ENCODE measurements around the gene MARF1. TPM values are rescaled to one million over a fixed set of nuclear protein-coding genes. Genes with fewer than 3 reads are reported as not detected.
"Not testable (repeated sequence)": the region's sequence is repeated elsewhere in the genome, so short reads cannot be mapped to it uniquely, and the experiment has no call there.

The MARF1 gene
- polyA plus RNA-seq, 1 donor = 41.6 TPM

DNA sequence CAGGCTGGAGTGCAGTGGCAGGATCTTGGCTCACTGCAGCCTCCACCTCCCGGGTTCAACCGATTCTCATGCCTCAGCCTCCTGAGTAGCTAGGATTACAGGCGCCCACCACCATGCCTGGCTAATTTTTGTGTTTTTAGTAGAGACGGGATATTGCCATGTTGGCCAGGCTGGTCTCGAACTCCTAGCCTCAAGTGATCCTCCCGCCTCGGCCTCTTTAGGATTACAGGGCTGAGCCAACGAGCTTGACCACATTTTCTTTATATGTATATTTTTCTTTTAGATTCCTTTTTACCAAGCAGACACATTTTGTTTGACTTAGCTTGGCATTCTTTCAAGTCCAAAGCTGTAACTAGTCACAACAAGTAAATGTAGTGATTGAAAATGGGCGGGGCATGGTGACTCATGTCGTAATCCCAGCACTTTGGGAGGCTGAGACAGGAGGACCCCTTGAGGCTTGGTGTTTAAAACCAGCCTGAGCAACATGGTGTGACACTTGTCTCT lies 2.1 kb upstream of the MARF1 start:
- not testable (repeated sequence) for H3K4me3 ChIP-seq (ENCODE audit: low read length); H3K27me3 ChIP-seq (ENCODE audit: control insufficient read depth, insufficient read depth, low read length); H3K36me3 ChIP-seq (ENCODE audit: control insufficient read depth, insufficient read depth, low read length); H3K27ac ChIP-seq (ENCODE audit: low read length); H3K9me3 ChIP-seq (ENCODE audit: control insufficient read depth, low read depth, low read length)
- peak in 1 of 2 donors; percentile 7 for DNase-seq
- WGBS (ENCODE audit: insufficient coverage, low lambda C conversion rate) = no CpG with 5 or more reads among the region's 10 CpGs
- H3K4me1 ChIP-seq (ENCODE audit: control insufficient read depth, insufficient read depth, low read length) = peaks cover 14% of the 10 kb centered on the region

DNA sequence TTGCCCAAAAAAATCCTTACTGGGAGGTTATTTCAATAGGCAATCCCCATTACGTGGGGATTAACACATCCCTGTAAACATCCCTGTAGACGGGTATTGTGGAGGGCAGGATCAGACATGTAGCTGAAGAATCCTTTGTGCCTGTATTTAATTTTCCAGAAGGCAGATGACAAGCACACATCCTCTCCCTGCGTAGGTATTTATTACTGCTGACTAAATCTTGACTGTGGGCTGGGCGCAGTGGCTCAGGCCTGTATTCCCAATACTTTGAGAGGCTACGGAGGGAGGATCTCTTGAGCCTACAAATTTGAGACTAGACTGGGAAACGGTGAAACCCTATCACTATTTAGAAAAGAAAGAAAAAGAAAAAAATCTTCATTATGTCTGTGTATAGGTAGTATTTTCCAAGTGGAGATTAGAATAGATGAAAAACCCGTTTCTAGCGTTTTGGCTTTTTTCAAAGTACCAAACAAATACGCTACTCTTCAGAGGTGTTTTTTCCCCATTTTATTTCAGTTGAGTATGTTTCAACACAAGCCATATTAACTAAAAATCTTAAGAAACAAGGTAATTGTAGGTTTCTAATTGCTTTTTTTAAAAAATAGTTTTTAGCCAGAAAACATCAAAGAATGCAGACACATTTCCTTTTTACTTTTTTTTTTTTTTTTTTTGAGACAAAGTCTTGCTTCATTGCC lies 1.5 kb upstream of the MARF1 start:
- Histone ChIP-seq H3K36me3 (ENCODE audit: control insufficient read depth, insufficient read depth, low read length) (no peaks in the 10 kb centered on the region), H3K27ac (ENCODE audit: low read length) (no peak overlapping the region), H3K4me3 (ENCODE audit: low read length) (no peak overlapping the region), H3K9me3 (ENCODE audit: control insufficient read depth, low read depth, low read length) (no peaks in the 10 kb centered on the region), H3K4me1 (ENCODE audit: control insufficient read depth, insufficient read depth, low read length) (peaks cover 14% of the 10 kb centered on the region), H3K27me3 (ENCODE audit: control insufficient read depth, insufficient read depth, low read length) (no peaks in the 10 kb centered on the region)
- DNase-seq = peak in 1 of 2 donors; percentile 11
- 78% methylated on average over 7 of the region's 9 CpGs for WGBS (ENCODE audit: insufficient coverage, low lambda C conversion rate)

DNA sequence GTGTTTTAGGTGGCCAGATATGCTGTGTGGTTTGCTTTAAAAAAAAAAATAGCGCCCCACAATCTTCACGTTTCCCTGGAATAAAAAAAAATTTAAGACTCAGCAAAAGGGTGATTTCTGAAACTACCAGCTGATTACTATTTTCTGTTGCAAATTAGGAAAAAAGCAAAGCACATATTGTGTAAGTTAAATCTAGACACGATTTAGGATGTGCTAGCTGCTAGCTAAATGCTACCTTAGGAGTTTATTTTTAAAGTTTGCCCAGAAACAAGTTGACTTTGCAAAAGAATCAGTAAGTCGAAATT lies 944 bp upstream of the MARF1 start:
- WGBS (ENCODE audit: insufficient coverage, low lambda C conversion rate) = no CpG with 5 or more reads among the region's 4 CpGs
- Histone ChIP-seq H3K9me3 (ENCODE audit: control insufficient read depth, low read depth, low read length) (no peaks in the 10 kb centered on the region), H3K36me3 (ENCODE audit: control insufficient read depth, insufficient read depth, low read length) (peaks cover under 1% of the 10 kb centered on the region), H3K4me3 (ENCODE audit: low read length) (peak overlapping the region; percentile 95), H3K4me1 (ENCODE audit: control insufficient read depth, insufficient read depth, low read length) (peaks cover 14% of the 10 kb centered on the region), H3K27me3 (ENCODE audit: control insufficient read depth, insufficient read depth, low read length) (no peaks in the 10 kb centered on the region), H3K27ac (ENCODE audit: low read length) (peak overlapping the region; percentile 99)
- no peak for DNase-seq

DNA sequence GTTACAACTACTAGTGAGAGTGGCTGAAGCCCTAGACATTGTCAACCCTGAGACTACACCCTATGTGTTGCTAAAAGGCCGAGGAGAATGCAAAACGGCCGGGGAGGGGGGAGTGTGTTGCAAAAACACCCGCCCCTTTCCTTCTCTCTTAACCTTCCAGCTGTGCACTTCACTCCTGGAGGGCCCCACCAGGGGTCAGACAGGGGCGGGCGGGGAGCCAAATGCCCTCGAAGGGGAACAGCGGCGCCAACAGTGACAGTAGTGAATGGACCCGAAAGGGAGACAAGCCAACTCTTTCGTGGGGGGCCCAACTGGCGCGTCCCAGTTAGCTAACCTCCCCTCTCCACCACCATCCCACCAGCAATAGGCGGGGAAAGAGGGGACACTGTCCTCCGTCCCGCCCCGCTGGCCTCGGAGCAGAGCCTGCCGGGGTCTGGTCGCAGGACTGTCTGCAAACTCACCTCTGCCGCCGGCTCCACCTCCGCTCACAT lies 352 bp downstream of the MARF1 start:
- Histone ChIP-seq H3K4me1 (ENCODE audit: control insufficient read depth, insufficient read depth, low read length) (peaks cover 14% of the 10 kb centered on the region), H3K36me3 (ENCODE audit: control insufficient read depth, insufficient read depth, low read length) (peaks cover 12% of the 10 kb centered on the region), H3K4me3 (ENCODE audit: low read length) (peak overlapping the region; percentile 96), H3K27ac (ENCODE audit: low read length) (peak overlapping the region; percentile 97), H3K27me3 (ENCODE audit: control insufficient read depth, insufficient read depth, low read length) (no peaks in the 10 kb centered on the region), H3K9me3 (ENCODE audit: control insufficient read depth, low read depth, low read length) (no peaks in the 10 kb centered on the region)
- peak; percentile 56 to 84 for DNase-seq
- no CpG with 5 or more reads among the region's 23 CpGs for WGBS (ENCODE audit: insufficient coverage, low lambda C conversion rate)

DNA sequence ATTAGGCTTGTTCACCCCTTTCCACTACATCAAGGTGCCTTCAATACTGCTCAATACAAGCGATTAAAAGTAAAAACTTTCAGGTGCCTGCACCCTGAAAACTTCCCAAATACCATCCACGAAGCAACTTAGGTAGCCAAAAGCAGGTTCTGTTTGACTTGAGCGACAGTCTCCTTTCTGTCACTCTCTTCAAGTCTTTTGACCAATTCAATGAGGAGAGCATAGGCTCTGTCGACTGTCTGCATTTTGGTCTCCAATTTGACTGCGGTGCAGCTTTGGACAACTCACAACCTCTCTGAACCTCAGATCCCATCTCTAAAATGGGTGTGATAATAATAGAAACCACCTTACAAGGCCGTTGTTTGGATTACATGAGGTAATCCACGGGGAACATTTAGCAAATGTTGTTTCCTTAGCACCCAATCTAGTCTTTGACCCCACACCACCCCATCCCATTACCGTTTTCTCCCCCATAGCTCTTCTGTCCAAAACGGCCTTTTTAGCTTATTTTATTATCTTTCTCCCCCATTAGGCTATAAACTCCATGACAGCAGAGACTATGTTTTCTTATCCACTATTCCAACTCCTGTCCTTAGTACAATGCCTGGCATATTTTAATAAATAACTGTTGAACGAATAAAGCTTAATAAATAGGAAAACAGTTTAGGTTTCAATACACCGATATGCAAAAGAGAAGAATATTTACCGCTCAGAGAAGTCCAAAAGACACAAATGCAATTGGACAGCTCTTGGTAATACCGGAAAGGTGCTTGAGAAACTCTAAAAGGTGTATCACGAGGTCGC lies 999 bp downstream of the MARF1 start:
- Histone ChIP-seq H3K4me3 (ENCODE audit: low read length) (peak overlapping the region; percentile 96), H3K4me1 (ENCODE audit: control insufficient read depth, insufficient read depth, low read length) (peaks cover 14% of the 10 kb centered on the region), H3K9me3 (ENCODE audit: control insufficient read depth, low read depth, low read length) (no peaks in the 10 kb centered on the region), H3K36me3 (ENCODE audit: control insufficient read depth, insufficient read depth, low read length) (peaks cover 19% of the 10 kb centered on the region), H3K27ac (ENCODE audit: low read length) (peak overlapping the region; percentile 97), H3K27me3 (ENCODE audit: control insufficient read depth, insufficient read depth, low read length) (no peaks in the 10 kb centered on the region)
- no peak for DNase-seq
- WGBS (ENCODE audit: insufficient coverage, low lambda C conversion rate) = 7% methylated on average over 3 of the region's 15 CpGs

DNA sequence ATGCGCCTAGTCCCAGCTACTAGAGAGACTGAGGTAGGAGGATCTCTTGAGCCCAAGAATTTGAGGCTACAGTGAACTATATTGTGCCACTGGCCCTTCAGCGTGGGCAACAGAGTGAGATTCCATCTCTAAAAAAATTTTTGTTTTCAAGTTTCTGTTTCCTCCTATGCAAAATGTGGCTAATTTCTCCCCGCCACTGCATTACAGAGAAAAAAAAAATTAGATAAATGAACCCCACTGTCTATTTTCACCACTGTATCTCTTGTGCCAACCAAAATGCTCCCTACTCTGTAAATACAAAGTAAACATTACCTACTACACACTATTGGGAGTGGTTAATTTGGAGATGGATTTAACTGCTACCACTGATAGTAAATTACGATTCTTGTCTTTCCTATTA lies 2.0 kb downstream of the MARF1 start:
- no peak overlapping the region for H3K27ac ChIP-seq (ENCODE audit: low read length)
- no peak overlapping the region for H3K4me3 ChIP-seq (ENCODE audit: low read length)

DNA sequence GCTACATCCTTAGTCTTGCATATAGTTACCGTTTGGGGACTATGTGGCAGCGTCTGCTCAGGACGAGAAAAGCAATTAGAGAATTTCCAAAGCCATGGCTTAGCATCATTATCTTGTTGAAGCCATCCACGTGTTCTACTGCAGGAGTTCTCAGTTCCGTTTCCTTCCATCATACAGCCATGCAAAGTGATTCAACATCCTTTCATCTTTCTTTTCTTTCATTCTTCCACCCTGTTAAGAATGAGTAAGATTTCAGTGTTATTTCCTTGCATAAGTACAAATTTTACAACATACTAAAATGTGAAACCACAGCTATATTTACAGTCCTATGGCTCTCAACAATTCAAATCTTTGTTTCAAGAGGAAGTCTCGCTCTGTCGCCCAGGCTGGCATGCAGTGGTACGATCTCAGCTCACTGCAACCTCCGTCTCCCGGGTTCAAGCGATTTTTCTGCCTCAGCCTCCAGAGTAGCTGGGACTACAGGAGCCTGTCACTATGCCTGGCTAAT lies 3.8 kb downstream of the MARF1 start:
- H3K27ac ChIP-seq (ENCODE audit: low read length) = no peak overlapping the region
- DNase-seq = no peak
- H3K4me3 ChIP-seq (ENCODE audit: low read length) = no peak overlapping the region
- peaks cover 38% of the 10 kb centered on the region for H3K36me3 ChIP-seq (ENCODE audit: control insufficient read depth, insufficient read depth, low read length)
- no peaks in the 10 kb centered on the region for H3K9me3 ChIP-seq (ENCODE audit: control insufficient read depth, low read depth, low read length)
- WGBS (ENCODE audit: insufficient coverage, low lambda C conversion rate) = 94% methylated on average over 2 of the region's 11 CpGs
- H3K4me1 ChIP-seq (ENCODE audit: control insufficient read depth, insufficient read depth, low read length) = peaks cover 12% of the 10 kb centered on the region
- H3K27me3 ChIP-seq (ENCODE audit: control insufficient read depth, insufficient read depth, low read length) = no peaks in the 10 kb centered on the region

More for the DNA sequence above, 2.0 kb downstream of the MARF1 start:
- WGBS (ENCODE audit: insufficient coverage, low lambda C conversion rate) = no CpG with 5 or more reads among the region's 4 CpGs
- no peaks in the 10 kb centered on the region for H3K27me3 ChIP-seq (ENCODE audit: control insufficient read depth, insufficient read depth, low read length)
- DNase-seq = no peak
- H3K9me3 ChIP-seq (ENCODE audit: control insufficient read depth, low read depth, low read length) = no peaks in the 10 kb centered on the region
- peaks cover 28% of the 10 kb centered on the region for H3K36me3 ChIP-seq (ENCODE audit: control insufficient read depth, insufficient read depth, low read length)
- peaks cover 14% of the 10 kb centered on the region for H3K4me1 ChIP-seq (ENCODE audit: control insufficient read depth, insufficient read depth, low read length)

DNA sequence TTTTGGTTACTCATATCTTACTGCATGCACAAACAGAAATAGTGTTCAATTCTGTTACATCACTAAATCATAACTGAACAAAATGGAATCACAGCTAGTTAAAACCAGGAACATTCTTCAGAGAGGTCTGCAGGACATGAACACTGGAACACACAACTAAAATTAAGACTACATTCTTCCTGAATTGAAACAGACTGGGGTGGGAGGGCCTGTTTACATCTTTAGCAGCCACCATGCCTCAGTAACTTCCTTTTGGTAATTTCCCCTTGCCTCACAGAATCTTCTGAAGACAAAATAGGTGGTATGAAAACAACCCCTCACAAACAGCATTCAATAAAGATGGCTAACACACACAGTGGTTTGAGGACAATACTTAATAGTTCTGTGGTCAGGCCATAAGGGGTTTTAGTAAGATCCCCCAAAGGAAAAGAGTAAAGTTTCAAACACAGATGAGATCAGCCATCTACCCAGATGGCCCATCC lies 6.5 kb downstream of the MARF1 start:
- Histone ChIP-seq H3K4me3 (ENCODE audit: low read length) (no peak overlapping the region), H3K9me3 (ENCODE audit: control insufficient read depth, low read depth, low read length) (no peaks in the 10 kb centered on the region), H3K27me3 (ENCODE audit: control insufficient read depth, insufficient read depth, low read length) (no peaks in the 10 kb centered on the region), H3K4me1 (ENCODE audit: control insufficient read depth, insufficient read depth, low read length) (peaks cover 2% of the 10 kb centered on the region), H3K36me3 (ENCODE audit: control insufficient read depth, insufficient read depth, low read length) (peaks cover 63% of the 10 kb centered on the region), H3K27ac (ENCODE audit: low read length) (no peak overlapping the region)
- DNase-seq = no peak

DNA sequence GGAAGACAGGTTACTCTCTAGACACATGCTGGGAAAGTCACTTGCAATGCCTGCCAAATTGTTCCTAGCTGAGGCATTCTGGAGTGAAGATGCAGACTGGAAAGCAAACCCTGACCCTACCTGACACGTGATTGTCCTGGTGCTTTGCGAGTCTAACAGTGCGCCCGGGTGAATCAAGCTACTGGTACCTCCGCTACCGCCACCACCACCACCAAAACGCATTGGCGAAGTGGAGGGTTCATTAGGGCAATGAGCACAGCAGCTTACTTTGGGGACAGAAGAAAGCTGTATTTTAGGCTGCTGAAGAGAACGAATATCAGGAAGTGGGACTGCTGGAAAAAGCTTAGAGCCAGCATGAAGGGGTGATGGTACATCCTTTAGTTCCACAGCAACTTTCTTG lies 7.0 kb downstream of the MARF1 start:
- no peaks in the 10 kb centered on the region for H3K9me3 ChIP-seq (ENCODE audit: control insufficient read depth, low read depth, low read length)
- H3K36me3 ChIP-seq (ENCODE audit: control insufficient read depth, insufficient read depth, low read length) = peaks cover 66% of the 10 kb centered on the region
- WGBS (ENCODE audit: insufficient coverage, low lambda C conversion rate) = no CpG with 5 or more reads among the region's 9 CpGs
- H3K4me3 ChIP-seq (ENCODE audit: low read length) = no peak overlapping the region
- no peaks in the 10 kb centered on the region for H3K4me1 ChIP-seq (ENCODE audit: control insufficient read depth, insufficient read depth, low read length)
- no peak for DNase-seq
- H3K27me3 ChIP-seq (ENCODE audit: control insufficient read depth, insufficient read depth, low read length) = no peaks in the 10 kb centered on the region
- no peak overlapping the region for H3K27ac ChIP-seq (ENCODE audit: low read length)

DNA sequence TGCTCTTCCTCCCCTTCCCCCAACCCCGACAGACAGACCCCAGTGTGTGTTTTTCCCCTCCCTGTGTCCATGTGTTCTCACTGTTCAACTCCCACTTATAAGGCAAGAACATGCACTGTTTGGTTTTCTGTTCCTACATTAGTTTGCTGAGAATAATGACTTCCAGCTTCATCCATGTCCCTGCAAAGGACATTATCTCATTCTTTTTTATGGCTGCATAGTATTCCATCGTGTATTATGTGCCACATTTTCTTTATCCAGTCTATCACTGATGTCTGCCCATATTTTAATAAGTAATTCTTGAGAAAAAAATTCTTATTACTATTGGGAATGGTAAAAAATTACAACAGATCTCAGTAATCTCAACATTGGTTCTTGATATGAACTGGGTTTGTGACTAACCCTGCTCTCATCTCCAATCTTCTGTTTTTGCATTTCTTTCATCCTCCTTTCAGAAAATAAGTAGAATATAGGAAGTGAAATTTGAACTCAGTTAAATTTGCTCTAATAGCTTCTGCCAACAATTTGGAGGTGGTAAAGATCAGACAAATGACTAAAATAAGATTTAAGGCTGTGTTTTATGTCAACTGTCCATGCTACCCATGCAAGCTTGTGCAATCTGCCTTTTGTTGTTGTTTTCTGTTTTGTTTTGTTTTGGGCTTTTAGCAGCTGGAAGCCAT lies 11.1 kb downstream of the MARF1 start:
- H3K27me3 ChIP-seq (ENCODE audit: control insufficient read depth, insufficient read depth, low read length) = no peaks in the 10 kb centered on the region
- no peaks in the 10 kb centered on the region for H3K4me1 ChIP-seq (ENCODE audit: control insufficient read depth, insufficient read depth, low read length)
- peaks cover 57% of the 10 kb centered on the region for H3K36me3 ChIP-seq (ENCODE audit: control insufficient read depth, insufficient read depth, low read length)
- 100% methylated on average over 1 of the region's 2 CpGs for WGBS (ENCODE audit: insufficient coverage, low lambda C conversion rate)
- no peak for DNase-seq
- no peak overlapping the region for H3K4me3 ChIP-seq (ENCODE audit: low read length)
- no peak overlapping the region for H3K27ac ChIP-seq (ENCODE audit: low read length)
- H3K9me3 ChIP-seq (ENCODE audit: control insufficient read depth, low read depth, low read length) = no peaks in the 10 kb centered on the region

All from large intestine (tissue), 3 donors.